Measurements from ENCODE around the gene SIGLEC5. TPM values are rescaled to one million over a fixed set of nuclear protein-coding genes. Genes with fewer than 3 reads are reported as not detected.

The SIGLEC5 gene
- total and polyA plus RNA-seq, 2 of the 13 experiments (the other 11 are each of a cell fraction or from before 2014, with no cell fraction given) = not detected

Small RNAs within 50 kb of the gene (small RNA-seq; reads per million reads assigned to genes)
- gene AC018755.2 (ENCODE audit: insufficient read depth in 2 of 3, insufficient read length in 3 of 3, low read depth in 2 of 3, low replicate concordance in 1 of 3) = 0 reads per million in 3 experiments

Other genes starting within 250 kb of the SIGLEC5 start
- gene LIM2, start 242.4 kb downstream of the SIGLEC5 start, total RNA-seq (2016; rRNA removed; fragmentation: Illumina TruSeq; extraction: Trizol) = not detected in 2 replicates
- gene LIM2, start 242.4 kb downstream of the SIGLEC5 start, polyA plus RNA-seq (2011; rRNA removed) = 1.3 and 1.8 TPM in 2 replicates
- gene C19orf84, start 239.8 kb downstream of the SIGLEC5 start, total RNA-seq (2016; rRNA removed; fragmentation: Illumina TruSeq; extraction: Trizol) = not detected in 2 replicates
- 0.05 and 0.20 TPM in 2 replicates for gene C19orf84, start 239.8 kb downstream of the SIGLEC5 start, polyA plus RNA-seq (2011; rRNA removed)
- gene SIGLEC10, start 212.8 kb downstream of the SIGLEC5 start, total RNA-seq (2016; rRNA removed; fragmentation: Illumina TruSeq; extraction: Trizol) = not detected in 2 replicates
- not detected in 2 replicates for gene SIGLEC10, start 212.8 kb downstream of the SIGLEC5 start, polyA plus RNA-seq (2011; rRNA removed)
- not detected in 2 replicates for gene SIGLEC8, start 171.9 kb downstream of the SIGLEC5 start, total RNA-seq (2016; rRNA removed; fragmentation: Illumina TruSeq; extraction: Trizol)
- not detected in 2 replicates for gene SIGLEC8, start 171.9 kb downstream of the SIGLEC5 start, polyA plus RNA-seq (2011; rRNA removed)
- not detected in 2 replicates for gene CEACAM18, start 151.9 kb downstream of the SIGLEC5 start, total RNA-seq (2016; rRNA removed; fragmentation: Illumina TruSeq; extraction: Trizol)
- not detected in 2 replicates for gene CEACAM18, start 151.9 kb downstream of the SIGLEC5 start, polyA plus RNA-seq (2011; rRNA removed)
- gene SIGLEC12, start 128.6 kb downstream of the SIGLEC5 start, total RNA-seq (2016; rRNA removed; fragmentation: Illumina TruSeq; extraction: Trizol) = not detected in 2 replicates
- gene SIGLEC12, start 128.6 kb downstream of the SIGLEC5 start, polyA plus RNA-seq (2011; rRNA removed) = not detected in 2 replicates
- gene SIGLEC6, start 98.7 kb downstream of the SIGLEC5 start, total RNA-seq (2016; rRNA removed; fragmentation: Illumina TruSeq; extraction: Trizol) = not detected in 2 replicates
- not detected in 2 replicates for gene SIGLEC6, start 98.7 kb downstream of the SIGLEC5 start, polyA plus RNA-seq (2011; rRNA removed)
- 1.5 and 2.3 TPM in 2 replicates for gene ZNF175, start 59.1 kb downstream of the SIGLEC5 start, total RNA-seq (2016; rRNA removed; fragmentation: Illumina TruSeq; extraction: Trizol)
- 1.1 and 1.2 TPM in 2 replicates for gene ZNF175, start 59.1 kb downstream of the SIGLEC5 start, polyA plus RNA-seq (2011; rRNA removed)
- 0.09 TPM in 1 of 2 replicates, not detected in the other for gene SIGLEC14, start 16.4 kb upstream of the SIGLEC5 start, total RNA-seq (2016; rRNA removed; fragmentation: Illumina TruSeq; extraction: Trizol)
- gene SIGLEC14, start 16.4 kb upstream of the SIGLEC5 start, polyA plus RNA-seq (2011; rRNA removed) = 0.04 and 0.05 TPM in 2 replicates
- 0.53 and 2.2 TPM in 2 replicates for gene SPACA6, start 62.9 kb upstream of the SIGLEC5 start, total RNA-seq (2016; rRNA removed; fragmentation: Illumina TruSeq; extraction: Trizol)
- gene SPACA6, start 62.9 kb upstream of the SIGLEC5 start, polyA plus RNA-seq (2011; rRNA removed) = 1.4 and 2.3 TPM in 2 replicates
- gene HAS1, start 93.6 kb upstream of the SIGLEC5 start, total RNA-seq (2016; rRNA removed; fragmentation: Illumina TruSeq; extraction: Trizol) = not detected in 2 replicates
- 0.12 TPM in 1 of 2 replicates, not detected in the other for gene HAS1, start 93.6 kb upstream of the SIGLEC5 start, polyA plus RNA-seq (2011; rRNA removed)
- not detected in 2 replicates for gene FPR1, start 121.5 kb upstream of the SIGLEC5 start, total RNA-seq (2016; rRNA removed; fragmentation: Illumina TruSeq; extraction: Trizol)
- gene FPR1, start 121.5 kb upstream of the SIGLEC5 start, polyA plus RNA-seq (2011; rRNA removed) = 0.07 TPM in 1 of 2 replicates, not detected in the other
- gene FPR2, start 130.8 kb upstream of the SIGLEC5 start, total RNA-seq (2016; rRNA removed; fragmentation: Illumina TruSeq; extraction: Trizol) = not detected in 2 replicates
- gene FPR2, start 130.8 kb upstream of the SIGLEC5 start, polyA plus RNA-seq (2011; rRNA removed) = not detected in 2 replicates
- not detected in 2 replicates for gene FPR3, start 164.8 kb upstream of the SIGLEC5 start, total RNA-seq (2016; rRNA removed; fragmentation: Illumina TruSeq; extraction: Trizol)
- 0.12 TPM in 1 of 2 replicates, not detected in the other for gene FPR3, start 164.8 kb upstream of the SIGLEC5 start, polyA plus RNA-seq (2011; rRNA removed)